WTC11 (cell line): Measurements from ENCODE around the gene C3orf70. TPM values are rescaled to one million over a fixed set of nuclear protein-coding genes. Genes with fewer than 3 reads are reported as not detected.

ENCODE experiments used
- ATAC-seq: fragments of 200-7000 bp; cut with Tn5 transposase; 2 replicates; pipeline ENCODE4 v1.10.0; 2021; ENCODE audit warnings: mild to moderate bottlenecking, moderate library complexity
- CTCF ChIA-PET: fragments of 300-600 bp; sonication (Branson Sonifier 250); formaldehyde crosslinking; loops from one replicate; lab custom pipeline; 2021; ENCODE audit warnings: antibody characterized with exemption; lab: Charles Lee
- POLR2A ChIA-PET: fragments of 350-600 bp; sonication (Branson Sonifier 250); formaldehyde crosslinking; loops from one replicate; lab custom pipeline; 2021; ENCODE audit warnings: antibody characterized with exemption; lab: Charles Lee
- DNase-seq: peaks from one replicate; pipeline ENCODE4 v3.0.0; 2021; ENCODE audit warnings: low spot score
- H3K27ac Mint-ChIP-seq: 2 replicates; pipeline ENCODE4 v1.8.0; 2021; ENCODE audit warnings: mixed read lengths
- H3K27me3 Mint-ChIP-seq: 2 replicates; pipeline ENCODE4 v1.8.0; 2021; ENCODE audit warnings: low read depth, mild to moderate bottlenecking, moderate library complexity, mixed read lengths
- H3K36me3 Mint-ChIP-seq: 2 replicates; pipeline ENCODE4 v1.8.0; 2021; ENCODE audit warnings: mixed read lengths
- H3K4me1 Mint-ChIP-seq: 2 replicates; pipeline ENCODE4 v1.8.0; 2022; ENCODE audit warnings: mixed read lengths
- H3K4me3 Mint-ChIP-seq: 2 replicates; pipeline ENCODE4 v1.8.0; 2021; ENCODE audit warnings: mild to moderate bottlenecking, moderate library complexity, mixed read lengths
- H3K9me3 Mint-ChIP-seq: 2 replicates; pipeline ENCODE4 v1.8.0; 2021; ENCODE audit warnings: mixed read lengths
- ATF3 ChIP-seq: sonication (generic); formaldehyde crosslinking; conservative IDR thresholded peaks from 2 replicates; pipeline ENCODE4 v1.8.1; 2022; ENCODE audit warnings: mild to moderate bottlenecking, missing genetic modification reagents
- CREB1 ChIP-seq: sonication (generic); formaldehyde crosslinking; IDR thresholded peaks from 2 replicates; pipeline ENCODE4 v1.8.0; 2023; ENCODE audit warnings: mild to moderate bottlenecking, missing genetic modification reagents
- CTCF ChIP-seq: fragments of 200-600 bp; IDR thresholded peaks from 2 replicates; pipeline ENCODE4 v1.8.0; 2022; ENCODE audit warnings: antibody characterized with exemption
- E2F1 ChIP-seq: sonication (generic); formaldehyde crosslinking; IDR thresholded peaks from 2 replicates; pipeline ENCODE4 v1.8.0; 2022; ENCODE audit warnings: mild to moderate bottlenecking, missing genetic modification reagents
- E2F4 ChIP-seq: sonication (generic); formaldehyde crosslinking; IDR thresholded peaks from 2 replicates; pipeline ENCODE4 v1.8.1; 2022; ENCODE audit warnings: low read depth, mild to moderate bottlenecking, moderate library complexity, missing genetic modification reagents, borderline replicate concordance
- ERG ChIP-seq: fragments of 250-450 bp; sonication (Bioruptor Pico); IDR thresholded peaks from 2 replicates; pipeline ENCODE4 v1.8.0; 2021; ENCODE audit warnings: mild to moderate bottlenecking
- FOXK1 ChIP-seq: sonication (generic); formaldehyde crosslinking; IDR thresholded peaks from 2 replicates; pipeline ENCODE4 v1.8.0; 2022; ENCODE audit warnings: mild to moderate bottlenecking, moderate library complexity, missing genetic modification reagents
- FOXP1 ChIP-seq: sonication (generic); formaldehyde crosslinking; IDR thresholded peaks from 2 replicates; pipeline ENCODE4 v1.8.0; 2022; ENCODE audit warnings: missing genetic modification reagents, mild to moderate bottlenecking, moderate library complexity, borderline replicate concordance
- GABPB1 ChIP-seq: sonication (generic); formaldehyde crosslinking; IDR thresholded peaks from 2 replicates; pipeline ENCODE4 v1.8.1; 2023; ENCODE audit warnings: mild to moderate bottlenecking, missing genetic modification reagents
- IRF2 ChIP-seq: sonication (generic); formaldehyde crosslinking; IDR thresholded peaks from 2 replicates; pipeline ENCODE4 v1.8.0; 2022; ENCODE audit warnings: low read depth, missing genetic modification reagents, borderline replicate concordance
- JUN ChIP-seq: sonication (generic); formaldehyde crosslinking; IDR thresholded peaks from 2 replicates; pipeline ENCODE4 v1.8.0; 2023; ENCODE audit warnings: mild to moderate bottlenecking, missing genetic modification reagents
- KAT7 ChIP-seq: sonication (generic); formaldehyde crosslinking; IDR thresholded peaks from 2 replicates; pipeline ENCODE4 v1.8.1; 2023; ENCODE audit warnings: missing genetic modification reagents, mild to moderate bottlenecking, borderline replicate concordance
- MXD4 ChIP-seq: fragments of 250-450 bp; sonication (Bioruptor Pico); IDR thresholded peaks from 2 replicates; pipeline ENCODE4 v1.8.0; 2021; ENCODE audit warnings: mild to moderate bottlenecking, moderate library complexity, borderline replicate concordance
- NFYB ChIP-seq: sonication (generic); formaldehyde crosslinking; conservative IDR thresholded peaks from 2 replicates; pipeline ENCODE4 v1.8.0; 2022; ENCODE audit warnings: low read depth, missing genetic modification reagents
- NR1H2 ChIP-seq: sonication (generic); formaldehyde crosslinking; IDR thresholded peaks from 2 replicates; pipeline ENCODE4 v1.9.0; 2021; ENCODE audit warnings: mild to moderate bottlenecking, moderate library complexity, missing genetic modification reagents
- NR3C1 ChIP-seq: sonication (generic); formaldehyde crosslinking; conservative IDR thresholded peaks from 2 replicates; pipeline ENCODE4 v1.8.1; 2023; ENCODE audit warnings: low read depth, mild to moderate bottlenecking, missing genetic modification reagents
- OVOL2 ChIP-seq: fragments of 250-450 bp; sonication (Bioruptor Pico); IDR thresholded peaks from 2 replicates; pipeline ENCODE4 v1.9.0; 2021; ENCODE audit warnings: mild to moderate bottlenecking, borderline replicate concordance
- TCF7 ChIP-seq: sonication (generic); formaldehyde crosslinking; IDR thresholded peaks from 2 replicates; pipeline ENCODE4 v1.8.0; 2022; ENCODE audit warnings: mild to moderate bottlenecking, low read depth, missing genetic modification reagents, moderate library complexity
- TEAD1 ChIP-seq: sonication (generic); formaldehyde crosslinking; IDR thresholded peaks from 2 replicates; pipeline ENCODE4 v1.8.0; 2022; ENCODE audit warnings: mild to moderate bottlenecking, missing genetic modification reagents
- USF1 ChIP-seq: sonication (generic); formaldehyde crosslinking; IDR thresholded peaks from 2 replicates; pipeline ENCODE4 v1.8.0; 2022; ENCODE audit warnings: mild to moderate bottlenecking, missing genetic modification reagents
- ZNF317 ChIP-seq: sonication (generic); formaldehyde crosslinking; IDR thresholded peaks from 2 replicates; pipeline ENCODE4 v1.8.1; 2023; ENCODE audit warnings: low read depth, mild to moderate bottlenecking, moderate library complexity, missing genetic modification reagents, borderline replicate concordance
- ZNF671 ChIP-seq: fragments of 250-450 bp; sonication (Bioruptor Pico); IDR thresholded peaks from 2 replicates; pipeline ENCODE4 v1.8.0; 2021; ENCODE audit warnings: mild to moderate bottlenecking
- total RNA-seq: library from RNA; stranded (reverse); gene quantifications from 3 replicates; pipeline ENCODE4 v1.2.3, GENCODE V29; 2021
- TF ChIP-seq, protein P1 (sequence below): sonication (generic); formaldehyde crosslinking; IDR thresholded peaks from 2 replicates; pipeline ENCODE4 v1.8.1; 2022; ENCODE audit warnings: missing genetic modification reagents, borderline replicate concordance

Gene C3orf70
- total RNA-seq, 1 experiment from 2014 or later, result 0.70 TPM

DNA sequence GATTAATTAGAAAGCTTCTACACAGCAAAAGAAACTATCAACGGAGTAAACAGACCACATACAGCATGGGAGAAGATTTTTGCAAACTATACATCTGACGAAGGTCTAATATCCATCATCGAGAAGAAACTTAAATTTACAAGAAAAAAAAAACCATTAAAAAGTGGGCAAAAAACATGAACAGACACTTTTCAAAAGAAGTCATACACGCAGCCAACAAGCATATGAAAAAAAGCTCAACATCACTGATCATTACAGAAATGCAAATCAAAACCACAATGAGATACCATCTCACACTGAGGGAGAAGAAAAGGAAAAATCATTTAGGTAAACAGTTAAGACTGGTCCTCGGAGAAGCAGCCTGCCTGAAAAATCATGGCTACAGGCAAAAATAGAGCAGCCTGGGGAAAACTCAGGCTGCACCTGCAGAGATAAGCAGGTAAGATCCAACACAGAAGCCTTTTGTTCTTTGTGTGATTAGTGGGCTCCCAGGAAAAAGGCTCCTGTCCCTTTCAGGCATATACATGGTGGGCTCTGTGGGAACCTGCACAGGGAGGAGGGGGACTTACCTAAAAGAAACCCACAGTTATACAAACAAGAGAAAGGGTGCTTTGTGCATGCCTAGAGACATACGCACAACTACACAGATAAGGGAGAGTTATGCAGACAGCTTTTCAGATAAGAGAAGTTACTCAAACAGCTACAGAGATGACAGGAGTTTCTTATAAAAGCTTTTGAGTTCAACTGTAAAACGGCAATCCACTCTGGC, 49.3 kb downstream of the C3orf70 start:
- Mint-ChIP-seq H3K27ac (no peak overlapping the region), H3K36me3 (peaks cover 20% of the 10 kb centered on the region), H3K4me1 (no peaks in the 10 kb centered on the region), H3K9me3 (peaks cover 80% of the 10 kb centered on the region), H3K27me3 (peaks cover 3% of the 10 kb centered on the region), H3K4me3 (no peak overlapping the region)
- TF ChIP-seq CTCF (no peak), KAT7 (CRISPR knock-in tag) (no peak), TEAD1 (CRISPR knock-in tag) (no peak), ERG (no peak), E2F1 (CRISPR knock-in tag) (no peak), ZNF317 (no peak), NR3C1 (CRISPR knock-in tag) (no peak)
- no peak for ATAC-seq
- POLR2A ChIA-PET, result no interaction called here
- no peak for DNase-seq
- CTCF ChIA-PET, result no interaction called here

DNA sequence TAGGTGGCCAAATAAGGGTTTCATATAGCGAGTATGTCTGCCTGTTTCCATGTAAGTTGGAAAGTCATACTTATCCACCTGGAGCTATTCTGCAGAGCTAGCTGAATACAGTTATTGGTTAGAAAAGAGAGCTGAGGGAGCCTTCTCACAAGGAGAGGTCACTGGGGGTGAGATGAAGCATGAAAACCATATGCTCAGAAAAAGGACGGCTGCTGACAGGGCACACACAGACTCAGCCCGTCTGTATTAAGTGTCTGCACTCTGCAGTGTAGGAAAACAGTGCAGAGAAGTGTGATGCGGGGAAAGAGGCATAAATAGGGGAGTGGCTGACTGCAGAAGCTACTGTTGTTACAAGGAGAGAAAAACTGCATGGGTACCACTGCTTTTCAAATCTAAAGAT, 58.2 kb downstream of the C3orf70 start:
- ChIA-PET POLR2A (interaction anchor here (0.9 kb wide), 1 partner anchor 53 kb away, joined by 4 read pairs; no protein-coding TSS in a partner anchor), CTCF (interaction anchor here (1.0 kb wide), 1 partner anchor 25 kb away, joined by 3 read pairs; no protein-coding TSS in a partner anchor)
- ATAC-seq (no peak), DNase-seq (no peak)
- Mint-ChIP-seq H3K27me3 (no peaks in the 10 kb centered on the region), H3K27ac (no peak overlapping the region), H3K9me3 (peaks cover 13% of the 10 kb centered on the region), H3K4me3 (no peak overlapping the region), H3K4me1 (peaks cover 9% of the 10 kb centered on the region), H3K36me3 (no peaks in the 10 kb centered on the region)
- TF ChIP-seq FOXP1 (CRISPR knock-in tag), result no peak
- TF ChIP-seq, protein P1, sequence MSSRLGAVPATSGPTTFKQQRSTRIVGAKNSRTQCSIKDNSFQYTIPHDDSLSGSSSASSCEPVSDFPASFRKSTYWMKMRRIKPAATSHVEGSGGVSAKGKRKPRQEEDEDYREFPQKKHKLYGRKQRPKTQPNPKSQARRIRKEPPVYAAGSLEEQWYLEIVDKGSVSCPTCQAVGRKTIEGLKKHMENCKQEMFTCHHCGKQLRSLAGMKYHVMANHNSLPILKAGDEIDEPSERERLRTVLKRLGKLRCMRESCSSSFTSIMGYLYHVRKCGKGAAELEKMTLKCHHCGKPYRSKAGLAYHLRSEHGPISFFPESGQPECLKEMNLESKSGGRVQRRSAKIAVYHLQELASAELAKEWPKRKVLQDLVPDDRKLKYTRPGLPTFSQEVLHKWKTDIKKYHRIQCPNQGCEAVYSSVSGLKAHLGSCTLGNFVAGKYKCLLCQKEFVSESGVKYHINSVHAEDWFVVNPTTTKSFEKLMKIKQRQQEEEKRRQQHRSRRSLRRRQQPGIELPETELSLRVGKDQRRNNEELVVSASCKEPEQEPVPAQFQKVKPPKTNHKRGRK (CRISPR knock-in tag), result no peak

DNA sequence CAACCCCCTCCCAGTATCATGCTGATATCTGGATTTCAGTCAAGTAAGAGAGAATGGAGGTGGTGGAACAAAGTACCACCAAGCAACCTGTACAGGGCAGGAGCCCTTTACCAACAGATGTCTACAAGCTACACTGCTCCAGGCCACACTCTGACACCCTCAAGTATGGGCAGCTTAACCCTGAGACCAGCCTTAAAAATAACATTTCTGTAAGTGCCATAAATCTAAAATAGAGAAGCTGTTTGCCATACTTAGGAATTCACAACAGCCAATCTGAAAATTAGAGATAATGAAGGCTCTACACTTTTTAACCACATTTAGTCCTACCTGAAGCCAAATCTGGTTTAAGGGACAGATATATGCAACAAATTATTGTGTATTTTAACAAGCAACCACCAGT, 59.7 kb downstream of the C3orf70 start:
- Mint-ChIP-seq H3K4me3 (no peak overlapping the region), H3K27ac (no peak overlapping the region), H3K4me1 (peaks cover 9% of the 10 kb centered on the region), H3K9me3 (0 out of 2 replicates have a peak, but pooled peaks cover 3% of the 10 kb centered on the region), H3K27me3 (no peaks in the 10 kb centered on the region), H3K36me3 (no peaks in the 10 kb centered on the region)
- ChIA-PET CTCF (no interaction called here), POLR2A (no interaction called here)
- DNase-seq, result no peak
- no peak for ATAC-seq
- TF ChIP-seq NR1H2 (CRISPR knock-in tag) (no peak), ZNF671 (CRISPR knock-in tag) (no peak), OVOL2 (CRISPR knock-in tag) (no peak), ATF3 (CRISPR knock-in tag) (no peak), USF1 (CRISPR knock-in tag) (no peak), TCF7 (CRISPR knock-in tag) (no peak), E2F4 (no peak), MXD4 (CRISPR knock-in tag) (no peak), GABPB1 (CRISPR knock-in tag) (no peak), IRF2 (CRISPR knock-in tag) (no peak), FOXK1 (CRISPR knock-in tag) (no peak), JUN (CRISPR knock-in tag) (no peak), CREB1 (no peak), NFYB (no peak)
